ENCODE data around the gene ZFP3.

GRCh38 chr17:5042157-5043022 is 35.9 kb upstream of the ZFP3 start:
- TF ChIP-seq POLR2A (IDR thresholded peaks at IDR 0.05) = no peak
- TF ChIP-seq CTCF (IDR thresholded peaks at IDR 0.05) = no peak
- no peak for TF ChIP-seq EP300 (IDR thresholded peaks at IDR 0.05)
- no peak for TF ChIP-seq POLR2AphosphoS5 (IDR thresholded peaks at IDR 0.05)
